Limb (tissue), 2 donors: ENCODE data around the gene FAM241B.

Experiments used
- DNase-seq, 2 donors: peaks; one replicate each; pipeline ENCODE4 v3.0.0-alpha.2; 2016; ENCODE audit errors: extremely low spot score in 2 of 2

The FAM241B gene

DNA sequence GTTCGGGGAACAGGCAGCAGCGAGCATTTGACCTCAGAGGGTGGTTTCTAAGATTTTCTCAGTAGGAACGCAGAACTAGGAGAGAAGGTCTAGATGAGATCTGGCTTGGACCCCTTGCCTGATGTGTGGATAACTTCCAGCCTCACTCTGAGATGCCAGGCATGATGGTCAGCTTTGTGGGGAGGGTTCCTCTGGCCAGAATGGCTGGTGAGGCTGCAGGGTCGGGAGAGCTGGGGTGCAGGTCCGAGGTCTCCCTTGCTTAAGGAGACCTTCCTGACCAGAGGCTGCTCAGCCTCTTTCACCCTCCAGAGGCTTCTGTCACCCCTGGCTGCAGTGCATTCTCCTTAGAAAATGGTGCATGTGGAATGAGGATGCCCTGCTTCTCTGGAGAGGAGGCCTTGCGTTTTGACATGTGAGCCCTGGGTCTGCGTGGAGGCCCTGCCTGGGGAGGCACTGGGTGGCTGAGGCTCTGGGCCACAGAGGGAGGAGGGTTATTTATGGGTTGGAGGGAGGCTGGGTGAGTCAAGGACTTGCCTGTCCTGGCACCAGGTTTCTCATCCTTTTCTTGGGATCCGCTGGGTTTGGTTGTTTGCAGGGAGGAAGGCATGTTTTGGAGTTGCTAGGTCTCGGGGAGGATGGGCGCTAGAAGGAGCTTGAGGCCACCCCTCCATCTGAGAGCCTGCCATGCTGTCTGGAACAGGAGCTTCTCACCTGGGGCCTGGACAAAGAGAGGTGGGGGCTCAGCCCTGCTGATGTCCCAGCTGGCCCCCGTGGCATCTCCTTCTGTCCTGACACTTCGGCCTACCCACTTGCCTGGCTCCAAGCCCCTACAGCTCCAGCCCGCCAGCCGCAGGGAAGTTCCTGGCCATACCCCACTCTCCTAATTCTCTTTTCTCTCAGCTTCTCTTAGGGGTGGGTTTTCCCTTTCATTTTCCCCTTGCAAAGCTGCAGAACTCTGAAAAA lies 3.9 kb downstream of the FAM241B start:
- no peak for DNase-seq

DNA sequence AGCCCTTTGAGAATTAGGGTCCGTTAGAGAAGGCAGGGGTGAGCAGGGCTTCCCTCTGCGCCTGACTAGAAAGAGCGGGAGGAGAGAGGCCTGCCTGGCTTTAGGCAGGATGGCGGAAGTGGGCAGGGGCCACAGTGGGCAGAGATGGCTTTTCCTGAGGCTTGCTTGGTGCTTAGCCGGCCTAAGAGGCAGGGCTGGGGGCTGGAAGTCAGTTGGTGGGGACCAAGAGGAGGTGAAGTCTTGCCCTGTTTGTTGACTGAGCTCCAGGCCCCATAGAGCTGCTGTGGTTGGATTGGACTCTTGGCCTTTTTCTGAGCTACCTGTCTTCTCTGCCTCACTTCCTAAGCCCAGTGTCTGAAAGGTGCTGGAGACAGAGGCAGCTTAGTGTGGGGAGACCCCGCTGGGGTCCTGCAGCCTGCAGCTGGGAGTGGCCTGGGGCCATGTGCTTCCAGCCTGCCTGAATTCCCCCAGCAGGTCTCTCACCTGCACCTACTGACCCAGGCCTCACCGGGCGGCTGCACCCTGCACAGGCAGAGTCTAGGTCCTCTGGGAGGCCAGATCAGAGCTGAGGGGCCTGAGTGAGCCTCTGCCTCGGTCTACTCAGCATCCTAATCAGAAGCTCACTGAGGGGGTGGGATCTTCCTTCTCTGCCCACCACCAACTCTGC lies 4.8 kb downstream of the FAM241B start:
- no peak for DNase-seq

DNA sequence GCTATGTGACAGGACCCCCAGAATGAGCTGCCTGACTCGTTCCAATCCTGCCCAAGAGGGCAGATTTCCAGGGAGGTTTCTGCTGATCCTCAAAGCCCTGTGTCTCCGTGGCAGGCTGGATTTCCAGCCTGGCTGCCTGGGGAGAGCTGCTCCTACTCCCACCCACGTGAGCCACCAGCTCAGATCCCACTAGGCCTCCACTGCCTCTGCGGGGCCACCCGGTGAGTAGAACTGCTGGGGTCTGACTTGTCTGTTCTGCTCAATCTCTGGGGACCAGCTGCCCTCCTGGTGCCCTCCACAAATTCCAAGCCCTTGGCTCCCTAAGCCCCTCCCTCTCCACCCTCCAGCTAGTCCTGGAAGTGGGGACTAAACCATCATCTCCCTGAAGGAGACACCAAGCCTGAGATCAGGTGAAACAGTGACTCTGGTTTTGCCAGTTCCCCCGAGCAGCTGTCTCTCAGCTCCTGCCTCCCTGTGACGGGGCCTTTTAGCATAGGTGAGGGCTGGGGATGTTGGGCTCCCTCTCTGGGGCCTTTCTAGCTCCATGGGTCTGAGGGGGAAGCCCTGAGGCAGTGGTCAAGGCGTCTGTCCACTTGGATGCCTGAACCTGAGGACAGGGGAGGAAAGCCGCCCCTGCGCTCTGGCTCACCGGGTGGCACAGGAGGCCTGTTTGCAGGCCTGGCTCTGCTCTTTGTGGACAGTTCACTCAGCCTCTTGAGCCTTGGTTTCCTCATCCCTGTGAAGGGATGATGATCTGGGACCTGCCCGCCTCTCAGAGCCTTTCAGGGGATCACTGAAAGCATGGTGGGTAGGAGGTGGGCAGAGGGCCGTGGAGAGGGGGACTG lies 5.6 kb downstream of the FAM241B start:
- DNase-seq = no peak

DNA sequence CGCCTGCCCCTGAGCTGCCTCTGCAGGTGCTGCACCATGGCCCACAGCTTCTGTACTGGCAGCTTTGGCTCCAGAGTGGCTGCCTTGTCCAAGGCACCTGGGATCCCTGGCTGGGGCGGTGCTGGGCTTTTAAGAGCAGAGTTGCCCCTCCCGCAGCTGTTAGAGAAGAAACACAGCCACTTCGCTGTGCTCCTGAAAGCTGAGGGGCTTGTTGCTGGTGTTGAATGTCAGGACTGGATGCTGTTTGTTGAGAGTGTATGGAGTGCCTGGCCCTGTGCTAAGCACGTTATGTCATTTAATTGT lies 6.2 kb downstream of the FAM241B start:
- no peak for DNase-seq

DNA sequence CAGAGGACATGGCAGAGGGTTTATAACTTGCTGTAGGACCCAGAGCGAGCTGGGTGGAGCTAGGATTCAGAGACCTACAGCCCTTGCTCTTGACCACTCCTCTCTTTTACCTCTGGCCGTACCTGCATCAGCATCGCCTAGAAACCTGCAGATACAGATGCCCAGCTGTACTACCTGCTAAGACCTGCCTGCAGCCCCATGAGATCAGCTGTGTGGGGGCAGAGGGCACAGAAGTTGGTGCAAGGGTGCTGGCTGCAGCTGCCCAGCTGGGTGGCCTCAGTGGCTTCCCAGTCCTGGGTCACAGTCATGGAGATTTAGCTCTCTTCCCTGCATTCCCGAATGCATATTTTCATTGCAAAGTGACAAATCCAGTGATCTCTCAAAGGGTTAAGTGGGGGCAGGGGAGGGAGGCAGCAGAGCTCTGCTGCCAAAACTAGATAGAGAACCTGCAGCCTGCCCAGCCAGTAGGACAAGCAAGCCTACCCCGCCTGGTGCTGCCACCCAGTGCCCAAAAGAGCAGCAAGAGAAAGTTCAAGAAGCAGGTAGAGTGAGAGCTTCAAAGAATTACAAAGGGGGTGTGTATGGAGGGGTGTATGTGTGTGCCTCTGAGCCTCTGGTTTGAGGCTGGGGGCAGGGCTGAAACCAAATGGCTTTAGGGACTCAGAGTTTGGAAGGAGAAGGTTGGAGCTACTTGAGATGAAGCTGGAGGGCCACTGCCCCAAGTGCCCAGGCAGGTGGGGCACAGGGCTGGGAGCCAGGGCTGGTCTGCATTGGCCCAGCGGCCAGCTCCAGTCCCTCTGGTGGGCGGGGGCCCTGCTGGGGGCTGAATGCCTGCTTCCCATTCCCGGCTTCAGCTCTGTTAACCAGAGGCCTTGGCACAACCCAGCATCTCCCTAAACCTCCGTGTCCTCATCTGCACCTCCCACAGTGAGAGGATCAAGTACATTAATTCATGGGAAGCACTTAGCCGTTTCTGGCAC lies 6.9 kb downstream of the FAM241B start:
- DNase-seq = peak in 1 of 2 donors; percentile 37

DNA sequence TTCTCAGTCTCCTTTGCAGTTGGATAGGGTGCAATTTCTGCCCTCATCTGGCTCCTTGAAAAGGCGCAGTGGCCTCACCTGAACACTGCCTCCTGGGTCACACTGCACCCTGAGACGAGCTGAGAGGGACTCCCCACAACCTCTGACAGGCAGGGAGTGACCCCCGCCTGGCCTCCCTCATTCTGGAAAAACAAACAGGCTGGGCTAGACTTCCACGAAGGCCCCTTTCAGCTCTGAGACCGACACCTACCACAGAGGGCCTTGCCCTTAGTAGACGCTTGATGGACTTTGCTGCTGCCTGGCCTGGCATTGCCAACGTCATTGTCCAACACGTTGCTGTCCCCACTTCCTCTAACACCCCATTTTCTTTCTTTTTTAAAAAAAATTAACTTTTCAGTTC lies 8.6 kb downstream of the FAM241B start:
- peak in 1 of 2 donors; percentile 30 for DNase-seq

DNA sequence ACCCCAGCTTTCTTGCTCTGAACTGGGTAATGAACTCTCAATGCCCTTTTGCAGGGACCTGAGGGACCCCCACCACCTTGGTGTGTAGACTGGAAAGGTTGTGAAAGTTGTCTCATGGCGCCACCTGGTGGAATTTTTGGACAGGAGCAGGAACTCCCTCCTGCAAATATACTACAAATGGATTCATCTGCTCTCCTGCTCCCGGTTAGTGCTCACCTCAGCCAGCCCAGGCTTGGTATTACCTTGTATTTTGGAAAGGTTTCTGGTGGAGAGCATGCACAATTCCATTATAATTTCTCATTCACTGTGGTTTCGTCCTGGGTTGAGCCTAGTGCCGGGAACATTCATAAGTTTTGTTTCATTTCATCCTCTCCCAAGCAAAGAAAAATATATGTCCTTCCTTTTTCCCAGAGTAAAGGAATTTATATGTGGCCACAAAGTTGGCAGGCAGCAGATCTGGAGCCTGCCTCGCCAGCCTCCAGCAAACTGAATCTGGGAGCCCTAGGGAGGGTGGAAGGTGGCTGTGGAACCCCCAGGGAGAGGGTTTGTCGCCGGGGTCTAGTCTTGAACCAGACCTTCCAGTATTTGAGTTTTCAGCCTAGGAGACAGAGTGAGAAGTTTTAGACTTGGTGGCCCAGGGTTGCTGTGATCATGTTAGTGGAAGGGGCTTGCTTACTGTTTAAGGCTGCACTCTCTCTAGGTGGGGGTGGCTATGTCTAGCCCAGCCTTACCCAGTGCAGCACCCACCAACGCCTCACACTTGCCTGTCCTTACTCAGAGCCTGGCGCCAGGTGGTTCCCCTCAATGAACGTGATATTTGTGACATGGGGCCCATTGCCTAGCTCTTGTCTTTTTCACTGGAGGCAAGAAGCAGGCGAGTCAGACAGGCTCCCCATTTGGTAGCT lies 9.5 kb downstream of the FAM241B start:
- DNase-seq = peak; percentile 64 to 80

DNA sequence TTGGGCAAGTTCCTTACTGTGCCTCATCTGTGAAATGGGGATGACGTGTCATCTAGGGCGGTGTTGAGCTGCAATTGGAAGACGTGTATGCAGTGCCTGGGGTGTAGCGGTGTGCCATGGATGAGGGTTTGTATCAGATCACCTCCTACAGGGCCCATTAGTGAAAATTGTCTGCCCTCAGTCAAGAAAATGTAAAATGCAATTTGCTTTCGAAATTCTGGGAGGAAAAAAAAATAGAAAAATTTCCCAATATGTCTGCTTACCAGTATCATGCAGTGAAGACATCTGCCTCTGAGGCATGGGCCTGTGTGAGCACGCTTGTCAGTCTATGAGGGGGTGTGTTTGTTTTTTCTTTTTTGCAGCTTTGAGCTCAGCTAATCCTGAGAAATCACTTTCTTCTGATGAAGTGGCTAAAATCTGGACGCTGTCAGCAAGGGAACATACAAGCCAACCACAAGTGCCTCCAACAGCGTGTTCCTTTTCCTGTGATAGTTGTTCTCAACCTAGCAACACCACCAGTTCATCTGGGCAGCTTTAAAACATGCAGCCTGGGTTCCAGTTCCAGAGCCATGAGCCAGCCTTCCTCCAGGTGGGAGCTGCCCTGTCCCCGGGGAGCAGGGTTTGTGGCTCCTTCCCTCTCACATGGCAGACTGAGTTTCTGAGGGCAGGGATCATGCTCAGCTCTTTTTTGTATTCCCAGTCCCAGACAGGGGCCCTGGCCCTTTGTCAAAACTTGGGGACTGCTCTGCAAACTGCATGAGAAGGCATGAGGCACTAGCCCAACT lies 10.3 kb downstream of the FAM241B start:
- DNase-seq = peak in 1 of 2 donors; percentile 31

DNA sequence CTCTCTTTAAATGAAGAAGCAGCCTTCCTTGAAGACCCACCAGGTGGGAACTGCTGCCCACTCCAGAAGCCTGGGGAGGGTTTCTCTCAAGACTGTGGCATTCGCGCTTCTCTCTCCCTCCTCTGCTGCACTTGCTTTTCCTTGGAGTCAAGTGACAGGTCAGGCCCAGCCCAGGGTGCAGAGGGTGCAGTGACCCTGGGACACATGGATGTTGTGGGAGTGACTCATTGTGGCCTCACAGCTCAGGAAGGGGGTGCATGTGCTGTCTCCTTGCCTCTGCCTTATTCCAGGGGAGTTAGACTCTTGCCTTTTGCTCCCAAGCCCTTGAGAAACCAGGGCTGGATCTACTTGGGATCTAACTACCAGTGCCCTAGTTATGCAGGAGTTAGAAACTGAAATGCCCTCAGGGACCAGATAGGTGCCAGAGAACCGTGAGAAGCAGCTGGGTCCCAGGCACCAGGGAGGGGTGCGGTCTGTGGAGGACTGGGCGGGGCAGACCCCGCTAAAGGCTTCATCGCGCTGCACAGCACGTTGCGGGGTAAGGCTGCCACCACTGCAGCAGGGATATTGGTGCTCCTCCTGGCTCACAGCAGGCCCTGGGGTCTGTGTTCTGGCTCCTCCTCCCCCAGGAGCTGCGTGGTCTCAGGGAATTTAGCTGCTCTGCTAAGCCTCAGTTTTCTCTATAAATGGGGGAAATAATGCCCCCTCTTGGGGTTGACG lies 11.4 kb downstream of the FAM241B start:
- no peak for DNase-seq

DNA sequence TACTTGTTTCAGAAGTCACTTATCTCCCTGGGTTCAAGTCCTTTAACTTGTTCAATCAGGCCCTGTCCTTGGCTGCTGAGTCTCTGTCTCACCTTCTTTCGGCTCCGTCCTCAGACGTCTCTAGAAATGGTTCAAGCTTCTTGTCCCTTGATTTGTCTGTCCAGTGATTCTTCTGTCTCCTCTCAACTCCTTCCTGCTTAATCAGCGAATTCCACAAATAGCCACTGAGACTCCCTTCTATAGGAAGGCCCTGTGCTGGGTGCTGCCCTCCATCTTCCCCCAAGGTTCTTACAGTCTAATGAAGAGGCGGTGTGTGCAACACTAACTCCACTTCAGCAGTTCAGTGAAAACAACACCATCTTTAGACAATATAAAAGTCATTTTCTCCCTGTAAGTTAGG lies 12.7 kb downstream of the FAM241B start:
- DNase-seq = no peak

DNA sequence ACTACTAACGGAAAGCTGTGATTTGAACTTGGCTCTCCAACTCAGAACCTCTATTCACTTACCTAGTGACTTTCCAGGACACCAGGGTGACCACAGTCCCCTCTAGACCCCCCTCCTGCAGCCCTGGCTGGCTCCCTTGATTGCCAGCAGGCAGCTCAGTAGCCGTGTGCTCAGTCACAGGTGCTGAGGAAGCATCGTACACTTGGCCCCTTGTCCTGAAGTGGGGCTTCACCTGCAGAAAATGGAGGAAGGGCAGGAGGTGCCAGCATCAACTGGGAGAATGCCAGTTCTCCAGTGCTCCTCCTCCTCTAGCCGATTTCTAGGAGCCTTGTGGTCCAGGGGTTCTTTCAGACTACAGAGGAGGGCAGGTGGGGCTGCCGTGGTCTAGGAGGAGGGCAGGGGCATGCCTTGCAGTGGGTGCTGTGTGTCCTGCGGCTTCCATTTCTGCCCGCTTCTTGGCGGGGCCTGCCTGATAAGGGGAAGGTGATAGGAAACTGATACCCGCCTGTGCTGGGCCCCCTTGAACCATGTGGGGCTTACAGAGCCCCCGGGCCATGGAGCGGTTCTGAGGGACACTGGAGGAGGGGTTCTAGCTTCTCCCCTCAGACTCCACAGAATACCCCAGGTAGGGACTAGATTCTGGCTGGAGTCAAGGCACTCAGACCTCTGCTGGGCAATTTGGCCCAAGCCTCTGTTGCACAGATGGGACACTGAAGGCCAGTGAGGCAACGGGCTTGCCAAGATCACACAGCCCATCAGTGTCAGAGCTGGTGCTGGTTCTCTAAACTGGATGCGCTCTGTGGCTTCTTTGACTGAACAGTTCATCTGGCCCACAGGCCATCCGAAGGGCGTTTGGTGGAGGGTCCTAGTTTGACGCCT lies 14.0 kb downstream of the FAM241B start:
- no peak for DNase-seq

DNA sequence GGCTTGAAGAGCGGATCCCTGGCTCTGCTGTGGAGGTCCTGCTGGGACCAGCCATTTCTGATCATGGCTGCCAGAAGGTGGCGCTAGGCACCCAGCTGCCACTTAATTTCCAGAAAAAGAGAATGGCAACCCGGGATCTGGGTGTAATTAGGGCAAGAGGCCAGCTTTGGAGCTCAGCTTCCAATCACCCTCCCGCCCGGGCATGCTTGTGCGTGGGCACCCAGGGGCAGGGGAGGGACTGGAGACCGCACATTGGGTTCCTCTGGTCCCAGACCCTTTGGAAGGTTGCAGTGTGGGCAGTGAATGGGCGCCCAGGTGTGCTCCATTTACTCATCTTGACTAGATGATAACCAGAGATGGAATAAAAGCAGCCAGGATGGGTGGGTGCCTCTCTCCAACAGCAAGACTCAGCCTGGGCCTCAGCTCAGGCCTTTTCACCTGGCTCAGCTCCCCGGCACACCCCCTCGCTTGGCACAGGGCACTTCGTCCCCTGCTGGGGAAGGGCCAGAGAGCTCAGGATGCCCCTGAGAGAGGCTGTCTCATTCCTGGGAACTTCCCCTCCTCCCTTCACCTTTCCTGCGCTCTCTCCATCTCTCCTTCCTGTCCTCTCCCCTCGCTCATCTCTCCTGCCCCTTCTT lies 14.7 kb downstream of the FAM241B start:
- DNase-seq = peak; percentile 65 to 86

DNA sequence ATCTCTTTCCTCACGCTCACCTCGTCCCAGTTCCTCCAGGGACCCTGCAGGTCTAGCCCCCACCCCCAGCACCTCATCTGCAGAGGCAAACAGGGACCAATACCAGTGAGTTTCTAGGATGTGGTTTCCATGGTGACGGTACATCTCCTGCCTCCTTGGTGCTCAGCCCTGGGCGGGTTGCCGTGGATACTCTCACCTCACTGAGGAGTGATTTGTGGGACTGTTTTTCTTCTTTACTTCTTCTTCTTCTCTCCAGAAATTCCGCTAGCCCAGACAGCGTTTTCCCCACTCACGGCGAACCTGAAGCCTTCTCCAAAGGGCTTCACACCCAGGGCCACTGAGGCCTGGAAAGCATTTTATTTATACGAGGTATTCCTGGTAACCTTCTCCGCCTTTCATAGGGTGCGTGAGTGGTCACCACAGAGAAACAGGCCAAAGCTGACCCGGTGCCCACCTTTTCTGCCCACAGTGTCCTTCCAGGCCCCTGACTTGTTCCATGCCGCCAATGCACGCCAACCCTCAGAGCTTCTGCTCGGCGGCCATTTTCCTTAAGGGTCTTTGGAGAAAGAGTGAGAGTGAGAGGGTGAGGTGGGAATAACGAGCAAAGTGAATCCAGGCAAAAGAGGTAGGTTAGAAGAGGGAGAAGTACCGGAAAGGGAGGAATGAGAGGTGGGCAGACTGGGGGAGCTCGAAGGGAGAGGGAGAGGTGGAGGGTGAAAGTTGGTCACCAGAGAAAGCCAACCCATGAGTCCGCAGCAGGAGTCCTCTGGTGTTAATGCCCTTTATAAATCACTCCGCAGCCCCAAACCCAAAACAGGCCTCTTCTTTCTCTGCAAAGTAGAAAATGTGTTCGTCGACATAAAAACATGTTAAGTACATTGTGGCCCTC lies 15.5 kb downstream of the FAM241B start:
- peak in 1 of 2 donors; percentile 51 for DNase-seq

DNA sequence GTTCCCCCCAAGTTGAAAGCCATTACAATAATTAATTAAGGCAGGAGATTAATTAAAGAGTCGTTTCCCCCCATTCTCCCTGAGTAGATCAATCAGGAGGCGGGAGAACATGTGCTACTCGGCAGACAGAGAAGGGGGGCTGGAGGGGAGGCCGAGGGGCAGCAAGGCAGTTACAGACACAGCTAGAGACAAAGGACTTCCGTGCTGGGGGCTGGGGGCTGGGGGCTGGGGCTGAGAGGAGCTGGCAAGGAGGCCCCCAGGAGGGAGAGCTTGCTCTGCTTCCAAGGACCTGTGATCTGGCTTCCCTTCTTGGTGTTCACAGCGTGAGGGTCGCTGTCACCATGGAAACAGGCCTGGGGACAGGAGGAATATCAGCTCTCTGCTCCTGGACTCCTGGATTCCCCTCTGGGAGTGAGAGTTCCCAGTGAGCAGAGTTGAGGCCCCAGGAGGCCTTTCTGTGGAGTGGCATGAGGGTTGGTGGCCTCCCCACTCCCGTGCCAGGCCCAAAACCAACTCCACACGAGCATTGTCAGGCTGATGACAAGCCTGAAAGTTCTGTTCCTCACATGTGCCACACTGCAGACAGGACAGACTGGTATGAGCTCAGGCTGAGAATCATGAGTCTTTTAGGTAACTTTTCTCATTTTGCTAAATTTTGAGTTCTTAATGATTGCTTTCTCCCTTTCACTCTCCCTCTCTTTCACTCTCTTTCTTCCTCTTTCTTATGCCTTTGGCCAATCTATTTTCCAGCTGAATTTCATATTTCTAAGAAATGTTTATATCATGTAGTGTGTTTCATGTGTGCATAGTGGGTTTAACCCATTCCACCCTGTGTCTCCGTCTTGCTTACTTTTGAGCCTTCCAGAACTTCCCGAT lies 16.4 kb downstream of the FAM241B start:
- DNase-seq = peak in 1 of 2 donors; percentile 67

DNA sequence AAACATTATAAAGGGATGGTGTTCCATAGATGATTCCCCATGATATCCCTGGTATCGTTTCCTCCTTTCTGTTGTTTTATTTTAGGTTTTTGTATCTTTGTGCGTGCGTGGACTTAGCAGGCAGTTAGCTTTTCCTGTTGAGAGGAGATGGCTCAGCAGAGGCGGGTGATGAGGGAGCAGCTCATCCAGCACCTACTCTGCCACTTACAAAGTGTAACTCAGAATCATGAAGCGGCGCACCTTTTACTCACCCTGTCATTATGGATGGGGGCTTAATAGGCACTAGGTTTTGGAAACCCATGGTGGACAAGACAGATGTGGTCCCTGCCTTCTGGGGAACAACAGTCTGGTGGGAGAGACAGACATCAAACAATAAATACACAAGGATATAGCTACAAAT lies 17.1 kb downstream of the FAM241B start:
- DNase-seq = no peak
